Measurements from ENCODE around the gene MYBL2. TPM values are rescaled to one million over a fixed set of nuclear protein-coding genes. Genes with fewer than 3 reads are reported as not detected.
"Not testable (repeated sequence)": the region's sequence is repeated elsewhere in the genome, so short reads cannot be mapped to it uniquely, and the experiment has no call there.

Gene MYBL2
- total and polyA plus RNA-seq, 2 donors (not counting 3 experiments of a cell fraction or from before 2014, with no cell fraction given), result 35.7 to 105 TPM

- H4K20me1 ChIP-seq (replicated peaks; ENCODE audit: control insufficient read depth, extremely low read depth, insufficient read depth, low read length), result no peaks in the 10 kb centered on the region
- no TSS peak for BruUV-seq (replicated peaks)
- TF ChIP-seq CTCF (IDR thresholded peaks at IDR 0.05; ENCODE audit: extremely low read depth in 1 of 2, insufficient read depth in 1 of 2, low read depth in 1 of 2, low read length in 2 of 2), result no peak
- no peak for TF ChIP-seq JUN (IDR thresholded peaks at IDR 0.05; ENCODE audit: borderline replicate concordance, insufficient read depth, insufficient read length, low read depth)
- no peak for TF ChIP-seq POLR2AphosphoS5 (IDR thresholded peaks at IDR 0.05; ENCODE audit: insufficient read depth, low read depth, low read length)
- no peak for TF ChIP-seq MAX (IDR thresholded peaks at IDR 0.05; ENCODE audit: insufficient read depth, insufficient read length)
- no peak overlapping the region for H3K9ac ChIP-seq (replicated peaks; ENCODE audit: extremely low read depth, insufficient read depth, low read length)
- H2AFZ ChIP-seq (ENCODE audit: low read depth, low read length), result no peak overlapping the region
- intact Hi-C loops (cut with micrococcal nuclease) (no loop called here), dilution Hi-C loops (cut with MboI; ENCODE audit: extremely low pct_ligation_motif_present, low sequenced_read_pairs) (loop anchor here (25.0 kb wide), 1 partner anchor 156 kb away; the partner anchor contains the start of gene TOX2)
- peaks cover 0 to 2% of the 10 kb centered on the region in 2 experiments for H3K27me3 ChIP-seq (ENCODE audit: control insufficient read depth in 2 of 2, insufficient read depth in 2 of 2, low read length in 2 of 2)
- no peaks in the 10 kb centered on the region for H3K36me3 ChIP-seq (ENCODE audit: control insufficient read depth in 2 of 2, extremely low read depth in 1 of 2, insufficient read depth in 2 of 2, low read length in 2 of 2)
- no peaks in the 10 kb centered on the region for H3K79me2 ChIP-seq (ENCODE audit: control insufficient read depth, insufficient read depth, low read length)
- peaks cover 7% of the 10 kb centered on the region for H3K4me1 ChIP-seq (ENCODE audit: control insufficient read depth, extremely low read depth, insufficient read depth, low read length)
- ChIA-PET POLR2A (no interaction called here), CTCF (interaction anchor here (9.9 kb wide), 1 partner anchor 325 kb away, joined by 191 read pairs; no protein-coding TSS in a partner anchor)
- H3K4me2 ChIP-seq (ENCODE audit: insufficient read depth, low read length), result no peak overlapping the region
- FAIRE-seq, result no peak
- DNase-seq (ENCODE audit: low read depth, low spot score), result no peak
- H3K27ac ChIP-seq (ENCODE audit: insufficient read depth, low read depth, low read length), result no peak overlapping the region
- H3K4me3 ChIP-seq (replicated peaks in 1 of 3; ENCODE audit: insufficient read depth in 1 of 3, low read depth in 1 of 3, low read length in 3 of 3), result no peak overlapping the region
- H3K9me1 ChIP-seq (replicated peaks; ENCODE audit: control insufficient read depth, extremely low read depth, insufficient read depth, low read length), result no peaks in the 10 kb centered on the region
- no peaks in the 10 kb centered on the region for H3K9me3 ChIP-seq (replicated peaks; ENCODE audit: control insufficient read depth, insufficient read depth, low read length)
Observed at GRCh38 chr20:43755851-43756250, 88.9 kb downstream of the MYBL2 start.

GRCh38 chr20:43757888-43758287, 91.0 kb downstream of the MYBL2 start:
- H3K9me3 ChIP-seq (replicated peaks; ENCODE audit: control insufficient read depth, insufficient read depth, low read length); H2AFZ ChIP-seq (ENCODE audit: low read depth, low read length); POLR2A ChIA-PET; H3K4me1 ChIP-seq (ENCODE audit: control insufficient read depth, extremely low read depth, insufficient read depth, low read length); H3K9ac ChIP-seq (replicated peaks; ENCODE audit: extremely low read depth, insufficient read depth, low read length); FAIRE-seq; H3K9me1 ChIP-seq (replicated peaks; ENCODE audit: control insufficient read depth, extremely low read depth, insufficient read depth, low read length); H3K4me3 ChIP-seq (replicated peaks in 1 of 3; ENCODE audit: insufficient read depth in 1 of 3, low read depth in 1 of 3, low read length in 3 of 3); H3K27ac ChIP-seq (ENCODE audit: insufficient read depth, low read depth, low read length); H4K20me1 ChIP-seq (replicated peaks; ENCODE audit: control insufficient read depth, extremely low read depth, insufficient read depth, low read length); H3K27me3 ChIP-seq (ENCODE audit: control insufficient read depth in 2 of 2, insufficient read depth in 2 of 2, low read length in 2 of 2); H3K79me2 ChIP-seq (ENCODE audit: control insufficient read depth, insufficient read depth, low read length); H3K4me2 ChIP-seq (ENCODE audit: insufficient read depth, low read length); CTCF ChIA-PET; DNase-seq (ENCODE audit: low read depth, low spot score); H3K36me3 ChIP-seq (ENCODE audit: control insufficient read depth in 2 of 2, extremely low read depth in 1 of 2, insufficient read depth in 2 of 2, low read length in 2 of 2); intact Hi-C loops (cut with micrococcal nuclease); BruUV-seq (replicated peaks): not testable (repeated sequence)
- dilution Hi-C loops (cut with MboI; ENCODE audit: extremely low pct_ligation_motif_present, low sequenced_read_pairs), result loop anchor here (25.0 kb wide), 1 partner anchor 154 kb away; the partner anchor contains the start of gene TOX2
